ENCODE measurements around the gene IGSF21. TPM values are rescaled to one million over a fixed set of nuclear protein-coding genes. Genes with fewer than 3 reads are reported as not detected.

IGSF21 gene
- total RNA-seq, 4 donors from 2014 or later = 0.26 to 2.7 (median 0.88) TPM; not detected in 1

DNA sequence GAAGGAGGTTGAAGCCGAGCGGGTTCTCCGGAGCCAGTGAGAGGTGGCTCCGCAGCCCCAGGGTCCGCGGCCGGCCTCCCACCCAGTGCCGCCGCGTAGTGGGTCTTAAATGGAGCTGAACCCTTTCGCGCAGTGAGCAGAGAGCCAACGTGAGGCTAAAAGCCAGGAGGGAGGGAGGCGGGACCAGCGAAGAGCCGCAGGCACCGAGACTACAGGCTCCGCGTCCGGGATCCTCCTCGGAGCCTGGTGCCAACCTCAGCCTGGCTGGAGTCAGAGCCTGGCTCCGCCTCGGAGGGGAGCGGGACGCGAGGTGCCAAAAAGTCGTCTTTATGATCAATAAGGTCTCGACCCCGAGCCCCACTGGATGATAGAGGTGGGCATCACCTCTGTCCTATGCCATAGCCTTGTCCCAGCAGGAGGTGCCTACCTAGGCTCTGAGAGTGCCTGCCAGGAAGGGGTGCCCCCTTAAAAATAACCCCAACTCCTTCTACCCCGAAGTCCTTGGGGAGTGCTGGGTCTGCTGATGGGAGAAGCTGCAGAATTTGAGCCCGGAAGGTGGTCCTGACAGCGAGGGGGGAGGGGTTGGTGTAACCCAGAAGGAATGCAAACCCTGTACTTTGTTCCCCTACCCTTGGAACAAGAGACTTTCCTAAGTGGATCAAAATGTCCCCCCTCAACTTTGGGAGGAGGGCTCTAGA, 1.6 kb downstream of the IGSF21 start:
- no peak for DNase-seq
- Histone ChIP-seq H3K27ac (peak overlapping the region in 1 of 4 donors; percentile 44), H3K36me3 (no peaks in the 10 kb centered on the region), H3K4me1 (peaks cover 19 to 48% (median 29%) of the 10 kb centered on the region in 3 donors), H3K9me3 (no peaks in the 10 kb centered on the region), H3K4me3 (peak overlapping the region in 2 of 4 donors; percentile 35 to 51), H3K27me3 (peaks cover 17 to 99% (median 31%) of the 10 kb centered on the region in 4 donors)
- TF ChIP-seq, protein P1, sequence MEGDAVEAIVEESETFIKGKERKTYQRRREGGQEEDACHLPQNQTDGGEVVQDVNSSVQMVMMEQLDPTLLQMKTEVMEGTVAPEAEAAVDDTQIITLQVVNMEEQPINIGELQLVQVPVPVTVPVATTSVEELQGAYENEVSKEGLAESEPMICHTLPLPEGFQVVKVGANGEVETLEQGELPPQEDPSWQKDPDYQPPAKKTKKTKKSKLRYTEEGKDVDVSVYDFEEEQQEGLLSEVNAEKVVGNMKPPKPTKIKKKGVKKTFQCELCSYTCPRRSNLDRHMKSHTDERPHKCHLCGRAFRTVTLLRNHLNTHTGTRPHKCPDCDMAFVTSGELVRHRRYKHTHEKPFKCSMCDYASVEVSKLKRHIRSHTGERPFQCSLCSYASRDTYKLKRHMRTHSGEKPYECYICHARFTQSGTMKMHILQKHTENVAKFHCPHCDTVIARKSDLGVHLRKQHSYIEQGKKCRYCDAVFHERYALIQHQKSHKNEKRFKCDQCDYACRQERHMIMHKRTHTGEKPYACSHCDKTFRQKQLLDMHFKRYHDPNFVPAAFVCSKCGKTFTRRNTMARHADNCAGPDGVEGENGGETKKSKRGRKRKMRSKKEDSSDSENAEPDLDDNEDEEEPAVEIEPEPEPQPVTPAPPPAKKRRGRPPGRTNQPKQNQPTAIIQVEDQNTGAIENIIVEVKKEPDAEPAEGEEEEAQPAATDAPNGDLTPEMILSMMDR (IDR thresholded peaks at IDR 0.05) = no peak
- TF ChIP-seq POLR2A (IDR thresholded peaks at IDR 0.05) = no peak
- 0% methylated on average over 1 to 4 of the region's 32 CpGs for WGBS, 2 donors
- intact Hi-C loops (cut with DNase I) = no loop called here

DNA sequence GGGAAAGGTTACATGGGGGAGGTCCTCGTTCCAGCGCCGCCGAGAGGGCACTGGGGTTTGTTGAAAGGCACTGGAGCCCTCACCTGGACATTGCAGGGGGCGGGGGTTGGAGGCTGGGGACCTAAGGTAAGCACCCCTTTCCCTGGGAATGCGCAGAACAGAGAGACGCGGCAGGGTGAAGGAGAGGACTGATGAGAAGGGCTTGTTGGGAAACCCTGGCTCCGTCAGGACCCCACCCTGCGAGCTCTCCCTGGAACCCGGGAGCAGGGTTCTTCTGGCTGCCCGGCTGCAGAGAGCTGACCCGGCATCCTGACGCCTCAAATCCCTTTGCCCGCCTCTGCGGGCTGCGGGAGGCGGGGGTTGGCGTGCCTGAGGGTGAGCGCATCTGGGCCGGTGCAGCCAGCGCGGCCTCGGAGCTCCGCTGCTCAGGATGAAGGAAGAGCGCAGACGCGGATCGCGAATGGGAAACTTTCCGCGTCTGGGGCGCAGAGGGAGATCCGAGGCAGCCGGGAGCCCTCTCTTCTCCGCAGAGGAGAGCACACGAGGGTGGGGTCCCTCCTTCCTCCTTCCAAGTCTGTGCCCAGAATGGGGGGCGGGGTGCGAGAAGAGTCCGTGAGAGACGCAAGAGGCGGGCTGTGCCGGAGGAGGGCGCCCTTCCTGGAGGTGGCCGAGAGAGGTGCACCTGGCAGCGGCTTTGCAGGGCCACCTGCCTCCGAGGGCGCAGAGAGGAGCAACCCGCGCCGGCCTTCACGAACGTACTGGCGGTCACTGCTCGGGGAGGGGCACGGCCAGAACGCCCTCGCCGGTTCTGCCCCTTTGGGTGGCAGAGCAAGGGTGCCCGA, 2.4 kb downstream of the IGSF21 start:
- H3K4me1 ChIP-seq = peaks cover 19 to 48% (median 29%) of the 10 kb centered on the region in 3 donors
- H3K9me3 ChIP-seq = no peaks in the 10 kb centered on the region
- H3K27ac ChIP-seq = peak overlapping the region in 2 of 4 donors; percentile 1 to 44
- TF ChIP-seq POLR2A (IDR thresholded peaks at IDR 0.05) = no peak
- TF ChIP-seq, protein P1 (IDR thresholded peaks at IDR 0.05) = peak in 1 of 6 experiments; percentile 12
- H3K27me3 ChIP-seq = peaks cover 17 to 99% (median 31%) of the 10 kb centered on the region in 4 donors
- H3K36me3 ChIP-seq = no peaks in the 10 kb centered on the region
- intact Hi-C loops (cut with DNase I) = no loop called here
- DNase-seq = no peak
- WGBS, 2 donors = 3 to 5% methylated on average over 5 to 7 of the region's 60 CpGs
- H3K4me3 ChIP-seq = peak overlapping the region in 3 of 4 donors; percentile 7 to 51 (median 35)

DNA sequence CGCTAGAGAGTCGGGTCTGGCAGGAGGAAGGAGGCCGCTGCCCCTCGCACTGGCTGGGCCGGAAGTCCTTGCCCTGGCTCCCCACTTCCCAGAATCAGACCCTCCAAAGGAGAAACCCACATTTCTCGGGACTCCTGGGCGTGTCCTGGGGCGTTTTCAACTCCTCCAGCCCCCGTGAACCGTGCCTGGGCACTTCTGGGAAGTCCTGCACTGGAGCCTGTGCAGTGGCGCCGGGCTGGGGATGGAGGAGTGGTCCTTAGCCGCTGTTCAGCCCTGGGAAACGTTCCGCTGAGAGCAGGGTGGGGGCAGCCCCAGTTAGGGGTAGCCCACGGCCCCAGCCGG, 3.0 kb downstream of the IGSF21 start:
- TF ChIP-seq POLR2A (IDR thresholded peaks at IDR 0.05) = no peak
- TF ChIP-seq, protein P1 (IDR thresholded peaks at IDR 0.05) = no peak
- no CpG with 5 or more reads among the region's 17 CpGs for WGBS, 2 donors
- peaks cover 19 to 48% (median 29%) of the 10 kb centered on the region in 3 donors for H3K4me1 ChIP-seq
- intact Hi-C loops (cut with DNase I) = no loop called here
- H3K9me3 ChIP-seq = no peaks in the 10 kb centered on the region
- peak overlapping the region in 3 of 4 donors; percentile 7 to 51 (median 35) for H3K4me3 ChIP-seq
- no peak for DNase-seq
- peak overlapping the region in 2 of 4 donors; percentile 1 to 44 for H3K27ac ChIP-seq
- H3K36me3 ChIP-seq = no peaks in the 10 kb centered on the region
- peaks cover 17 to 98% (median 31%) of the 10 kb centered on the region in 4 donors for H3K27me3 ChIP-seq

DNA sequence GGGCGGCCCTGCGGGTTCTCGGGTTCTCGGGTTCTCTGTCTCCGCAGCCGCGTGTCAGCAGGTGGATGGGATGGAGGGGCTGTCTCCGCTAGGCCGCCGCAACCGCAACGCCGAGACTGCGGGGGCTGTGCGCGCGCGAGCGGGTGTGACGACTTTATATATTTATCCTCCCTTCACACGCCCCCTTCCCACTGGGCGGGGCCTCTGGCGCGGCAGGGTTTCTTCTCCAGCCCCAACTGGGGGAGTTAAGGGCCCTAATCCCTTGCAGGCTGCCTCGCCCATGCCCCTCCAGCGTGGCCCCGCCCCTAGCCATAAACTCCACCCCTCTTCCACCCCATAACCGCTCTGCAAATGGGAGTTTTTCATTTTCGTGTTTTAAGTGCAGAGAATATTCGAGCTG, 3.4 kb downstream of the IGSF21 start:
- Histone ChIP-seq H3K36me3 (no peaks in the 10 kb centered on the region), H3K4me1 (peaks cover 19 to 48% (median 29%) of the 10 kb centered on the region in 3 donors), H3K27ac (peak overlapping the region in 2 of 4 donors; percentile 1 to 44), H3K27me3 (peaks cover 17 to 97% (median 31%) of the 10 kb centered on the region in 4 donors), H3K9me3 (no peaks in the 10 kb centered on the region), H3K4me3 (peak overlapping the region in 3 of 4 donors; percentile 7 to 51 (median 35))
- WGBS, 2 donors = 2 to 9% methylated on average over 8 to 21 of the region's 30 CpGs
- intact Hi-C loops (cut with DNase I) = no loop called here
- DNase-seq = no peak
- TF ChIP-seq, protein P1 (IDR thresholded peaks at IDR 0.05) = no peak
- TF ChIP-seq POLR2A (IDR thresholded peaks at IDR 0.05) = no peak
